SK-N-SH (cell line): Measurements from ENCODE around the gene NRG3.

Source experiments
- CTCF ChIP-seq: fragments of 200-600 bp; sonication (generic); IDR thresholded peaks from 2 replicates; pipeline ENCODE4 v1.6.1; 2017; ENCODE audit warnings: antibody characterized with exemption, mild to moderate bottlenecking, moderate library complexity
- EP300 ChIP-seq, 2 experiments: IDR thresholded peaks; 2 replicates each; pipeline versions ENCODE4 v1.4.0 to v1.6.1; 2012; ENCODE audit warnings: borderline replicate concordance in 1 of 2, low read depth in 1 of 2, low read length in 1 of 2
- EZH2phosphoT487 ChIP-seq: fragments of 200-600 bp; sonication (generic); IDR thresholded peaks from 2 replicates; pipeline ENCODE4 v1.6.1; 2017; ENCODE audit warnings: low read depth, mixed run types, mild to moderate bottlenecking, antibody characterized with exemption, moderate library complexity, borderline replicate concordance
- FOXM1 ChIP-seq: IDR thresholded peaks from 2 replicates; pipeline ENCODE4 v1.4.0; 2012; ENCODE audit warnings: low read depth, mild to moderate bottlenecking
- GABPA ChIP-seq: IDR thresholded peaks from 2 replicates; pipeline ENCODE4 v1.4.0; 2012; ENCODE audit warnings: low read depth, mild to moderate bottlenecking
- GATA2 ChIP-seq: sonication (generic); formaldehyde crosslinking; IDR thresholded peaks from 2 replicates; pipeline ENCODE4 v1.5.0; 2020; ENCODE audit warnings: mild to moderate bottlenecking, missing genetic modification reagents
- POLR2AphosphoS5 ChIP-seq: IDR thresholded peaks from 2 replicates; pipeline ENCODE4 v1.6.1; 2012; ENCODE audit warnings: low read depth, low read length
- YY1 ChIP-seq: IDR thresholded peaks from 2 replicates; pipeline ENCODE4 v1.4.0; 2012; ENCODE audit warnings: low read depth, mild to moderate bottlenecking

- no peak for TF ChIP-seq POLR2AphosphoS5
- TF ChIP-seq GATA2 (CRISPR knock-in tag): no peak
- no peak for TF ChIP-seq GABPA
- no peak for TF ChIP-seq FOXM1
- TF ChIP-seq CTCF: no peak
- no peak for TF ChIP-seq YY1
- no peak for TF ChIP-seq EP300 (IDR thresholded peaks at IDR 0.05; ENCODE audit: borderline replicate concordance in 1 of 2, low read depth in 1 of 2, low read length in 1 of 2)
- no peak for TF ChIP-seq EZH2phosphoT487
These were observed 706.9 kb downstream of the NRG3 start for GRCh38 chr10:82581940-82582339.
